Osteoblast (primary cell): Measurements from ENCODE around the gene PRSS27. TPM values are rescaled to one million over a fixed set of nuclear protein-coding genes. Genes with fewer than 3 reads are reported as not detected.
A peak's percentile ranks its signal among the peaks of the same experiment; 100 is the strongest.

ENCODE experiments used
- DNase-seq: peaks from one replicate; pipeline ENCODE4 v3.0.0; 2011; ENCODE audit warnings: low spot score, mixed read lengths; ENCODE audit not compliant: insufficient read length; ENCODE audit errors: missing footprints
- H2AFZ ChIP-seq: 2 replicates; pipeline ENCODE4 v1.6.0; 2011; ENCODE audit warnings: mild to moderate bottlenecking, low read length
- H3K27ac ChIP-seq: 2 replicates; pipeline ENCODE4 v1.5.1; 2011; ENCODE audit warnings: mild to moderate bottlenecking, low read depth, low read length, moderate library complexity
- H3K27me3 ChIP-seq: 2 replicates; pipeline ENCODE4 v1.6.0; 2012; ENCODE audit warnings: mild to moderate bottlenecking, control low read depth, inconsistent platforms, low read length, moderate library complexity; ENCODE audit not compliant: insufficient read depth
- H3K36me3 ChIP-seq: 2 replicates; pipeline ENCODE4 v1.5.1; 2011; ENCODE audit warnings: mild to moderate bottlenecking, low read length, control low read depth, moderate library complexity; ENCODE audit not compliant: insufficient read depth
- H3K4me1 ChIP-seq: 2 replicates; pipeline ENCODE4 v1.5.1; 2011; ENCODE audit warnings: mild to moderate bottlenecking, low read length, control low read depth, moderate library complexity; ENCODE audit not compliant: insufficient read depth
- H3K4me2 ChIP-seq: 2 replicates; pipeline ENCODE4 v1.6.0; 2011; ENCODE audit warnings: mild to moderate bottlenecking, low read length; ENCODE audit not compliant: insufficient read depth
- H3K4me3 ChIP-seq: fragments of 200-600 bp; sonication (generic); 3 replicates; pipeline ENCODE4 v1.5.1; 2012; ENCODE audit warnings: mild to moderate bottlenecking, low read length, inconsistent platforms; ENCODE audit not compliant: insufficient read depth
- H3K79me2 ChIP-seq: 2 replicates; pipeline ENCODE4 v1.6.0; 2012; ENCODE audit warnings: mild to moderate bottlenecking, low read length, control low read depth, inconsistent platforms; ENCODE audit not compliant: insufficient read depth
- H3K9me3 ChIP-seq: 2 replicates; pipeline ENCODE4 v1.5.1; 2011; ENCODE audit warnings: low read depth, low read length, control low read depth
- H4K20me1 ChIP-seq: 2 replicates; pipeline ENCODE4 v1.6.0; 2012; ENCODE audit warnings: mild to moderate bottlenecking, low read length, control low read depth; ENCODE audit not compliant: insufficient read depth
- total RNA-seq: library from RNA; depleted of rRNA; stranded (reverse); fragments of >200 nt; gene quantifications from 2 replicates; pipeline ENCODE4 v1.2.3, GENCODE V29; 2012
- TF ChIP-seq, protein P1 (sequence below): IDR thresholded peaks from 2 replicates; pipeline ENCODE4 v1.5.1; 2011; ENCODE audit warnings: mild to moderate bottlenecking, low read depth, low read length, moderate library complexity; ENCODE audit errors: extremely low read depth

Gene PRSS27
- total RNA-seq, 1 donor: 2.5 TPM

GRCh38 chr16:2713523-2713922, 6.5 kb downstream of the PRSS27 start:
- TF ChIP-seq, protein P1, sequence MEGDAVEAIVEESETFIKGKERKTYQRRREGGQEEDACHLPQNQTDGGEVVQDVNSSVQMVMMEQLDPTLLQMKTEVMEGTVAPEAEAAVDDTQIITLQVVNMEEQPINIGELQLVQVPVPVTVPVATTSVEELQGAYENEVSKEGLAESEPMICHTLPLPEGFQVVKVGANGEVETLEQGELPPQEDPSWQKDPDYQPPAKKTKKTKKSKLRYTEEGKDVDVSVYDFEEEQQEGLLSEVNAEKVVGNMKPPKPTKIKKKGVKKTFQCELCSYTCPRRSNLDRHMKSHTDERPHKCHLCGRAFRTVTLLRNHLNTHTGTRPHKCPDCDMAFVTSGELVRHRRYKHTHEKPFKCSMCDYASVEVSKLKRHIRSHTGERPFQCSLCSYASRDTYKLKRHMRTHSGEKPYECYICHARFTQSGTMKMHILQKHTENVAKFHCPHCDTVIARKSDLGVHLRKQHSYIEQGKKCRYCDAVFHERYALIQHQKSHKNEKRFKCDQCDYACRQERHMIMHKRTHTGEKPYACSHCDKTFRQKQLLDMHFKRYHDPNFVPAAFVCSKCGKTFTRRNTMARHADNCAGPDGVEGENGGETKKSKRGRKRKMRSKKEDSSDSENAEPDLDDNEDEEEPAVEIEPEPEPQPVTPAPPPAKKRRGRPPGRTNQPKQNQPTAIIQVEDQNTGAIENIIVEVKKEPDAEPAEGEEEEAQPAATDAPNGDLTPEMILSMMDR: no peak
- Histone ChIP-seq H3K27ac (no peak overlapping the region), H4K20me1 (peaks cover 12% of the 10 kb centered on the region), H3K79me2 (no peaks in the 10 kb centered on the region), H3K4me1 (no peaks in the 10 kb centered on the region), H3K9me3 (no peaks in the 10 kb centered on the region), H3K27me3 (no peaks in the 10 kb centered on the region), H3K36me3 (peaks cover 6% of the 10 kb centered on the region), H3K4me3 (no peak overlapping the region), H2AFZ (no peak overlapping the region), H3K4me2 (no peak overlapping the region)
- peak; percentile 71 for DNase-seq

DNA sequence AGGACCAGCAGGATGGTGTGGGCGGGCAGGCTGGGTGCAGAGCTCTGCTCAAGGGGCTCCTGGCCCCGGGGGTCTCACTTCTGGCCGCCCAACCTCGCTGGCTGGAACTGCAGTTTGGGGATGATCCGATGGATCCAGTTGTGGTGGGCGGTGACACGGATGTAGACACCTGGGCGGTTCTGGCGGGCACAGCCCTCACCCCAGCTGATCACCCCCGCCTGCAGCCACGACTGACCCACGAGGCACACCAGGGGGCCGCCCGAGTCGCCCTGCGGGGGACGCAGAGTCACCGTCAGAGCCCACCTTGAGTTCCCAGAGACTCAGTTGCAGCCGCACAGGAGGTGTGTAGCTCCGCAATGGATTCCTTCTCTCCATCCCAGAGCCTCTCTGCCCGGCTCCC, 7.5 kb downstream of the PRSS27 start:
- H3K9me3 ChIP-seq: no peaks in the 10 kb centered on the region
- no peaks in the 10 kb centered on the region for H3K27me3 ChIP-seq
- H3K79me2 ChIP-seq: no peaks in the 10 kb centered on the region
- peaks cover 12% of the 10 kb centered on the region for H4K20me1 ChIP-seq
- H3K27ac ChIP-seq: no peak overlapping the region
- DNase-seq: peak; percentile 74
- TF ChIP-seq, protein P1: no peak
- peaks cover 15% of the 10 kb centered on the region for H3K36me3 ChIP-seq
- no peak overlapping the region for H3K4me3 ChIP-seq
- H2AFZ ChIP-seq: no peak overlapping the region
- no peaks in the 10 kb centered on the region for H3K4me1 ChIP-seq
- no peak overlapping the region for H3K4me2 ChIP-seq

- Histone ChIP-seq H3K4me3 (no peak overlapping the region), H4K20me1 (peaks cover 12% of the 10 kb centered on the region), H3K36me3 (peaks cover 20% of the 10 kb centered on the region), H2AFZ (no peak overlapping the region), H3K27ac (no peak overlapping the region), H3K79me2 (no peaks in the 10 kb centered on the region), H3K27me3 (no peaks in the 10 kb centered on the region), H3K4me1 (no peaks in the 10 kb centered on the region), H3K4me2 (no peak overlapping the region), H3K9me3 (no peaks in the 10 kb centered on the region)
- TF ChIP-seq, protein P1: no peak
- DNase-seq: peak; percentile 41
Measured at GRCh38 chr16:2712063-2712441, 8.0 kb downstream of the PRSS27 start.

- no peak overlapping the region for H3K27ac ChIP-seq
- H3K27me3 ChIP-seq: no peaks in the 10 kb centered on the region
- H3K4me2 ChIP-seq: no peak overlapping the region
- peak; percentile 85 for DNase-seq
- H3K79me2 ChIP-seq: no peaks in the 10 kb centered on the region
- H3K4me3 ChIP-seq: no peak overlapping the region
- no peaks in the 10 kb centered on the region for H3K9me3 ChIP-seq
- TF ChIP-seq, protein P1: no peak
- peaks cover 12% of the 10 kb centered on the region for H4K20me1 ChIP-seq
- H3K36me3 ChIP-seq: peaks cover 21% of the 10 kb centered on the region
- H2AFZ ChIP-seq: no peak overlapping the region
- H3K4me1 ChIP-seq: no peaks in the 10 kb centered on the region
Measured at GRCh38 chr16:2711370-2712062, 8.5 kb downstream of the PRSS27 start.
